H1 (cell line): ENCODE measurements around the gene IL31RA. TPM values are rescaled to one million over a fixed set of nuclear protein-coding genes. Genes with fewer than 3 reads are reported as not detected.

ENCODE experiments used
- CTCF ChIA-PET: fragments of 300-600 bp; sonication (Branson Sonifier 250); formaldehyde crosslinking; loops from one replicate; lab custom pipeline; 2021; ENCODE audit not compliant: partially characterized antibody; lab: Charles Lee
- POLR2A ChIA-PET: fragments of 300-600 bp; sonication (Branson Sonifier 250); formaldehyde crosslinking; loops from one replicate; lab custom pipeline; 2021; ENCODE audit warnings: inconsistent platforms; ENCODE audit not compliant: partially characterized antibody; lab: Charles Lee
- DNase-seq, 2 experiments: peaks; one replicate each; pipeline versions ENCODE4 v3.0.0 to v3.0.0-alpha.2; 2010 to 2022; ENCODE audit warnings: low spot score in 2 of 2, low read depth in 1 of 2, mixed read lengths in 1 of 2
- FAIRE-seq: peaks from 2 replicates; lab custom pipeline; 2011; peaks lifted over from hg19 to GRCh38; lab: Jason Lieb, UNC
- H2AFZ ChIP-seq: 2 replicates; pipeline ENCODE4 v1.8.1; 2012; ENCODE audit warnings: low read length, inconsistent platforms
- H2AK5ac ChIP-seq: 2 replicates; pipeline ENCODE4 v1.6.1; 2013; ENCODE audit warnings: low read depth, low read length
- H2BK120ac ChIP-seq: replicated peaks from 2 replicates; pipeline ENCODE3; 2013; ENCODE audit warnings: low read depth, low read length, inconsistent platforms
- H2BK12ac ChIP-seq: 2 replicates; pipeline ENCODE4 v1.6.1; 2013; ENCODE audit warnings: low read depth, low read length
- H2BK15ac ChIP-seq: 2 replicates; pipeline ENCODE4 v1.6.1; 2013; ENCODE audit warnings: low read length
- H2BK20ac ChIP-seq: 2 replicates; pipeline ENCODE4 v1.6.1; 2013; ENCODE audit warnings: low read length
- H2BK5ac ChIP-seq: 2 replicates; pipeline ENCODE4 v1.6.1; 2013; ENCODE audit warnings: low read depth, low read length
- H3K14ac ChIP-seq: 2 replicates; pipeline ENCODE4 v1.6.1; 2013; ENCODE audit warnings: inconsistent platforms; ENCODE audit not compliant: insufficient read length
- H3K18ac ChIP-seq: 2 replicates; pipeline ENCODE4 v1.6.1; 2013; ENCODE audit warnings: low read length; ENCODE audit errors: extremely low read depth
- H3K23ac ChIP-seq: 2 replicates; pipeline ENCODE4 v1.6.1; 2013; ENCODE audit warnings: inconsistent platforms; ENCODE audit not compliant: insufficient read length
- H3K23me2 ChIP-seq: 2 replicates; pipeline ENCODE4 v1.6.1; 2013; ENCODE audit warnings: low read depth, low read length
- H3K27ac ChIP-seq: 2 replicates; pipeline ENCODE4 v1.6.1; 2011; ENCODE audit warnings: low read depth, low read length, inconsistent platforms
- H3K27me3 ChIP-seq, 4 experiments: replicated peaks in 1 of 4; 1 replicate in 1 of 4; 2 replicates in 3 of 4; pipeline versions ENCODE4 v1.6.1 to v1.8.1; 2011 to 2013; ENCODE audit warnings: low read length in 3 of 4, mild to moderate bottlenecking in 3 of 4, inconsistent platforms in 2 of 4, mixed read lengths in 2 of 4, moderate library complexity in 1 of 4; ENCODE audit not compliant: control insufficient read depth in 3 of 4, insufficient read depth in 3 of 4; ENCODE audit errors: extremely low read depth in 1 of 4
- H3K36me3 ChIP-seq, 4 experiments: 2 replicates each; pipeline versions ENCODE4 v1.6.1 to v1.8.1; 2011 to 2013; ENCODE audit warnings: mild to moderate bottlenecking in 4 of 4, low read length in 3 of 4, moderate library complexity in 2 of 4, control low read depth in 1 of 4, inconsistent platforms in 1 of 4; ENCODE audit not compliant: insufficient read depth in 4 of 4, control insufficient read depth in 2 of 4
- H3K4ac ChIP-seq: replicated peaks from 2 replicates; pipeline ENCODE3; 2013; ENCODE audit warnings: low read length, low read depth, mixed read lengths, inconsistent platforms; ENCODE audit not compliant: insufficient read length
- H3K4me1 ChIP-seq, 4 experiments: replicated peaks in 1 of 4; 1 replicate in 1 of 4; 2 replicates in 3 of 4; pipeline versions ENCODE4 v1.6.1 to v1.8.1; 2011 to 2013; ENCODE audit warnings: low read length in 3 of 4, inconsistent platforms in 2 of 4, mixed read lengths in 1 of 4; ENCODE audit not compliant: insufficient read depth in 4 of 4, control insufficient read depth in 3 of 4
- H3K4me2 ChIP-seq, 2 experiments: 2 replicates each; pipeline versions ENCODE4 v1.6.1 to v1.8.1; 2011 to 2013; ENCODE audit warnings: low read depth in 2 of 2, low read length in 2 of 2, control low read depth in 1 of 2, inconsistent platforms in 1 of 2, mild to moderate bottlenecking in 1 of 2; ENCODE audit not compliant: insufficient read depth in 1 of 2
- H3K4me3 ChIP-seq, 4 experiments: fragments of 200-600, 300-600 bp in 1 of 4; sonication (generic), shearing (Covaris generic), sonication (Bioruptor Twin) in 1 of 4; 2 replicates each; pipeline versions ENCODE4 v1.5.1 to v1.8.1; 2011 to 2016; ENCODE audit warnings: low read length in 4 of 4, low read depth in 3 of 4, control low read depth in 2 of 4, inconsistent platforms in 2 of 4, mild to moderate bottlenecking in 2 of 4, mixed read lengths in 1 of 4, moderate library complexity in 1 of 4; ENCODE audit not compliant: insufficient read depth in 2 of 4; ENCODE audit errors: extremely low read depth in 1 of 4
- H3K56ac ChIP-seq: replicated peaks from 2 replicates; pipeline ENCODE3; 2013; ENCODE audit warnings: low read depth, mild to moderate bottlenecking, mixed read lengths, low read length, inconsistent platforms; ENCODE audit not compliant: insufficient read length
- H3K79me1 ChIP-seq: 2 replicates; pipeline ENCODE4 v1.6.1; 2013; ENCODE audit warnings: low read depth, low read length, control low read depth
- H3K79me2 ChIP-seq, 2 experiments: 2 replicates each; pipeline versions ENCODE4 v1.6.1 to v1.8.1; 2012 to 2013; ENCODE audit warnings: low read length in 2 of 2, mild to moderate bottlenecking in 2 of 2, inconsistent platforms in 1 of 2; ENCODE audit not compliant: insufficient read depth in 2 of 2, control insufficient read depth in 1 of 2
- H3K9ac ChIP-seq, 4 experiments: replicated peaks in 1 of 4; 1 replicate in 1 of 4; 2 replicates in 3 of 4; pipeline versions ENCODE4 v1.6.1 to v1.8.1; 2011 to 2013; ENCODE audit warnings: low read depth in 3 of 4, low read length in 3 of 4, control low read depth in 2 of 4, mild to moderate bottlenecking in 2 of 4, moderate library complexity in 2 of 4, inconsistent platforms in 1 of 4; ENCODE audit errors: extremely low read depth in 1 of 4
- H3K9me3 ChIP-seq, 2 experiments: 2 replicates each; pipeline versions ENCODE4 v1.6.1 to v1.8.1; 2012 to 2013; ENCODE audit warnings: mild to moderate bottlenecking in 2 of 2, moderate library complexity in 2 of 2, control low read depth in 1 of 2, inconsistent platforms in 1 of 2, low read depth in 1 of 2, low read length in 1 of 2, mixed read lengths in 1 of 2; ENCODE audit not compliant: insufficient read depth in 2 of 2
- H4K20me1 ChIP-seq, 2 experiments: replicated peaks in 1 of 2; 2 replicates each; pipeline versions ENCODE3 to v1.8.1; 2011 to 2013; ENCODE audit warnings: inconsistent platforms in 2 of 2, low read length in 2 of 2, mild to moderate bottlenecking in 1 of 2; ENCODE audit not compliant: insufficient read depth in 2 of 2, control insufficient read depth in 1 of 2
- H4K5ac ChIP-seq: 2 replicates; pipeline ENCODE4 v1.6.1; 2013; ENCODE audit warnings: low read length, low read depth, mixed read lengths, inconsistent platforms; ENCODE audit not compliant: insufficient read length
- H4K8ac ChIP-seq: 2 replicates; pipeline ENCODE4 v1.8.0; 2013; ENCODE audit warnings: mild to moderate bottlenecking, moderate library complexity, low read length, inconsistent platforms; ENCODE audit not compliant: insufficient read depth; ENCODE audit errors: extremely low read depth
- H4K91ac ChIP-seq: replicated peaks from 2 replicates; pipeline ENCODE3; 2013; ENCODE audit warnings: low read length, mixed read lengths, inconsistent platforms; ENCODE audit not compliant: insufficient read length
- CBX8 ChIP-seq: fragments of 300-800, 300-1000 bp; sonication (generic); IDR thresholded peaks from 2 replicates; pipeline ENCODE4 v1.7.1; 2016; ENCODE audit warnings: low read depth, low read length, borderline replicate concordance
- CEBPB ChIP-seq: IDR thresholded peaks from 2 replicates; pipeline ENCODE4 v1.6.1; 2012; ENCODE audit warnings: low read depth, low read length
- EP300 ChIP-seq, 2 experiments: IDR thresholded peaks; 1 replicate in 1 of 2; 2 replicates in 1 of 2; pipeline ENCODE4 v1.6.1; 2011 to 2012; ENCODE audit warnings: low read depth in 2 of 2, low read length in 2 of 2, mild to moderate bottlenecking in 2 of 2, borderline replicate concordance in 1 of 2, inconsistent platforms in 1 of 2, moderate library complexity in 1 of 2
- JUND ChIP-seq: IDR thresholded peaks from 2 replicates; pipeline ENCODE4 v1.6.1; 2011; ENCODE audit warnings: mild to moderate bottlenecking, improper control_type of control experiment, low read length
- KDM1A ChIP-seq: fragments of 200-600, 300-600 bp; sonication (generic); IDR thresholded peaks from 2 replicates; pipeline ENCODE4 v1.7.1; 2016; ENCODE audit warnings: mild to moderate bottlenecking, low read length, borderline replicate concordance
- MAFK ChIP-seq: IDR thresholded peaks from 2 replicates; pipeline ENCODE4 v1.6.1; 2012; ENCODE audit warnings: low read depth, mild to moderate bottlenecking, improper control_type of control experiment, low read length
- MAX ChIP-seq: IDR thresholded peaks from 2 replicates; pipeline ENCODE4 v1.6.1; 2012; ENCODE audit warnings: inconsistent platforms
- NANOG ChIP-seq: IDR thresholded peaks from 2 replicates; pipeline ENCODE4 v1.6.1; 2011; ENCODE audit warnings: low read length, low read depth, mild to moderate bottlenecking, inconsistent platforms; ENCODE audit not compliant: insufficient read depth, poor library complexity, severe bottlenecking
- POU5F1 ChIP-seq: IDR thresholded peaks from 2 replicates; pipeline ENCODE4 v1.6.1; 2011; ENCODE audit warnings: low read depth, mild to moderate bottlenecking, low read length, moderate library complexity
- SIRT6 ChIP-seq: IDR thresholded peaks from one replicate; pipeline ENCODE4 v1.7.1; 2012; ENCODE audit warnings: low read length, inconsistent platforms
- SP1 ChIP-seq: IDR thresholded peaks from 2 replicates; pipeline ENCODE4 v1.6.1; 2011; ENCODE audit warnings: low read depth, low read length
- SUZ12 ChIP-seq: fragments of 200-600 bp; sonication (generic); IDR thresholded peaks from 2 replicates; pipeline ENCODE4 v1.6.1; 2012; ENCODE audit warnings: mild to moderate bottlenecking, inconsistent platforms, low read length, moderate library complexity, mixed read lengths
- TAF7 ChIP-seq: optimal IDR thresholded peaks from 2 replicates; pipeline ENCODE3; 2011; ENCODE audit warnings: low read depth, mild to moderate bottlenecking, inconsistent platforms, low read length, moderate library complexity, borderline replicate concordance
- USF2 ChIP-seq: IDR thresholded peaks from 2 replicates; pipeline ENCODE4 v1.6.1; 2011; ENCODE audit warnings: low read length, improper control_type of control experiment
- WGBS, 2 experiments: shearing (Covaris generic) in 1 of 2; methylation state at CpG; one replicate each; pipeline versions ENCODE4 v1.1.6 to v1.1.7; 2013 to 2015; ENCODE audit warnings: low lambda C conversion rate in 2 of 2, mixed read lengths in 2 of 2, inconsistent platforms in 1 of 2, low coverage in 1 of 2, missing lambda C conversion rate in 1 of 2; ENCODE audit not compliant: insufficient replicate concordance in 2 of 2, insufficient coverage in 1 of 2, insufficient read length in 1 of 2; ENCODE audit errors: extremely low coverage in 1 of 2, missing lambda C conversion rate in 1 of 2; 5-methylcytosine and 5-hydroxymethylcytosine counted together
- polyA plus RNA-seq, 7 experiments: library from polyadenylated mRNA; depleted of rRNA in 3 of 7; stranded (reverse) in 5 of 7; unstranded in 2 of 7; fragments of >200 nt in 5 of 7; fragments of 200-250 nt in 2 of 7; gene quantifications; 1 replicate in 5 of 7; 2 replicates in 1 of 7; 4 replicates in 1 of 7; pipeline versions ENCODE4 v1.2.1 to v1.2.3, GENCODE V29; 2011 to 2013; ENCODE audit warnings: missing spikeins in 2 of 7, mixed read lengths in 2 of 7
- total RNA-seq: library from RNA; stranded (reverse); fragmentation: NEBNext Ultra II Directional; extraction: Animal tissue kit (Norgen Biotek cat#: 25700); gene quantifications from 2 replicates; pipeline ENCODE4 v1.2.1, GENCODE V29; 2021

Gene IL31RA
- total and polyA plus RNA-seq, 2 of the 8 experiments (the other 6 are each of a cell fraction or from before 2014, with no cell fraction given) = not detected

GRCh38 chr5:55908804-55909203 lies 57.6 kb downstream of the IL31RA start:
- H4K5ac ChIP-seq = no peak overlapping the region
- H4K8ac ChIP-seq = no peak overlapping the region
- H3K14ac ChIP-seq = no peak overlapping the region
- H3K18ac ChIP-seq = no peak overlapping the region
- no peaks in the 10 kb centered on the region for H3K79me2 ChIP-seq
- no peaks in the 10 kb centered on the region; a peak in 1 of 7 replicates for H3K27me3 ChIP-seq
- H3K4me1 ChIP-seq = no peaks in the 10 kb centered on the region
- no peak overlapping the region for H2BK120ac ChIP-seq
- TF ChIP-seq SP1 (no peak), CEBPB (no peak), EP300 (IDR thresholded peaks at IDR 0.05; ENCODE audit: borderline replicate concordance in 1 of 2, low read depth in 2 of 2, low read length in 2 of 2) (no peak), POU5F1 (no peak), KDM1A (no peak), MAFK (no peak), SUZ12 (no peak), SIRT6 (no peak), CBX8 (no peak), TAF7 (no peak), USF2 (no peak), NANOG (no peak), JUND (no peak), MAX (no peak)
- no peak overlapping the region for H2AFZ ChIP-seq
- no peaks in the 10 kb centered on the region for H4K20me1 ChIP-seq
- no peaks in the 10 kb centered on the region for H3K79me1 ChIP-seq
- H3K4me3 ChIP-seq = no peak overlapping the region
- no peaks in the 10 kb centered on the region for H3K23me2 ChIP-seq
- no peaks in the 10 kb centered on the region for H3K9me3 ChIP-seq
- H2BK5ac ChIP-seq = no peak overlapping the region
- no peak overlapping the region for H2AK5ac ChIP-seq
- no peak overlapping the region for H3K4me2 ChIP-seq
- H3K23ac ChIP-seq = no peak overlapping the region
- WGBS, 2 experiments = 55% methylated on average over 1 of the region's 1 CpG; no CpG with 5 or more reads in 1 of the 2 experiments
- no peak overlapping the region for H3K56ac ChIP-seq
- H2BK20ac ChIP-seq = no peak overlapping the region
- no peak for FAIRE-seq
- no peak overlapping the region for H2BK15ac ChIP-seq
- no peak overlapping the region for H4K91ac ChIP-seq
- H2BK12ac ChIP-seq = no peak overlapping the region
- DNase-seq = no peak
- CTCF ChIA-PET = interaction anchor here (1.7 kb wide), 1 partner anchor 8 kb away, joined by 3 read pairs; no protein-coding TSS in a partner anchor
- H3K27ac ChIP-seq = no peak overlapping the region
- no peak overlapping the region for H3K4ac ChIP-seq
- POLR2A ChIA-PET = no interaction called here
- H3K9ac ChIP-seq = no peak overlapping the region
- H3K36me3 ChIP-seq = no peaks in the 10 kb centered on the region
